Lung (tissue), 12 donors: ENCODE measurements around the gene ACTN1. TPM values are rescaled to one million over a fixed set of nuclear protein-coding genes. Genes with fewer than 3 reads are reported as not detected.

ENCODE experiments used
- ATAC-seq: fragments of 200-7000 bp; cut with Tn5 transposase; one replicate; pipeline ENCODE4 v1.9.1; 2020; ENCODE audit warnings: moderate number of reproducible peaks; ENCODE audit not compliant: insufficient read depth, low FRiP score
- DNase-seq, 3 donors: peaks; one replicate each; pipeline ENCODE4 v3.0.0-alpha.2; 2013 to 2017
- H3K27ac ChIP-seq, 2 donors: one replicate each; pipeline ENCODE4 v1.5.1; 2013; ENCODE audit warnings: mild to moderate bottlenecking in 2 of 2, moderate library complexity in 2 of 2, control low read depth in 1 of 2, inconsistent platforms in 1 of 2, low read depth in 1 of 2, low read length in 1 of 2
- H3K27me3 ChIP-seq, 3 donors: one replicate each; pipeline ENCODE4 v1.5.1; 2013; ENCODE audit warnings: low read length in 2 of 3; ENCODE audit not compliant: control insufficient read depth in 3 of 3, insufficient read depth in 3 of 3
- H3K36me3 ChIP-seq, 4 donors: one replicate each; pipeline ENCODE4 v1.5.1; 2013; ENCODE audit warnings: low read length in 4 of 4, mild to moderate bottlenecking in 1 of 4, moderate library complexity in 1 of 4; ENCODE audit not compliant: control insufficient read depth in 4 of 4, insufficient read depth in 4 of 4
- H3K4me1 ChIP-seq, 5 donors: one replicate each; pipeline ENCODE4 v1.5.1; 2013; ENCODE audit warnings: low read length in 5 of 5, mild to moderate bottlenecking in 2 of 5, moderate library complexity in 1 of 5; ENCODE audit not compliant: control insufficient read depth in 5 of 5, insufficient read depth in 5 of 5
- H3K4me3 ChIP-seq: one replicate; pipeline ENCODE4 v1.5.1; 2013; ENCODE audit warnings: mild to moderate bottlenecking, control low read depth, moderate library complexity
- H3K9ac ChIP-seq, 2 donors: one replicate each; pipeline ENCODE4 v1.5.1; 2013; ENCODE audit warnings: low read length in 2 of 2, control low read depth in 1 of 2; ENCODE audit not compliant: insufficient read depth in 1 of 2
- H3K9me3 ChIP-seq, 4 donors: one replicate each; pipeline ENCODE4 v1.5.1; 2013; ENCODE audit warnings: low read length in 3 of 4, mild to moderate bottlenecking in 1 of 4, moderate library complexity in 1 of 4; ENCODE audit not compliant: control insufficient read depth in 4 of 4, insufficient read depth in 3 of 4
- CTCF ChIP-seq: IDR thresholded peaks from 2 replicates; pipeline ENCODE4 v1.5.1; 2012; ENCODE audit warnings: mild to moderate bottlenecking; ENCODE audit errors: control extremely low read depth, extremely low read depth
- WGBS, 2 donors: extraction: QIAGEN DNeasy Blood & Tissue Kit; methylation state at CpG; one replicate each; pipeline ENCODE4 v1.1.7; 2013; 5-methylcytosine and 5-hydroxymethylcytosine counted together
- polyA plus RNA-seq, 2 donors: library from polyadenylated mRNA; stranded (reverse); fragments of 200-250 nt; gene quantifications; one replicate each; pipeline ENCODE4 v1.2.1, GENCODE V29; 2013
- total RNA-seq, 2 donors: library from RNA; depleted of rRNA in 1 of 2; stranded (reverse); fragments of >200 nt in 1 of 2; gene quantifications; one replicate each; pipeline ENCODE4 v1.2.1, GENCODE V29; 2014 to 2021
- donor health status: control.
- donor health status: control.
- donor health status: Bipolar disorder and iron deficiency.
- donor health status: healthy.
- donor health status: DM: yes; HTN: yes; CAD: no.

Gene ACTN1
- total and polyA plus RNA-seq, 4 donors = 40.9 to 168 (median 117) TPM

GRCh38 chr14:68931063-68931462, 48.0 kb downstream of the ACTN1 start:
- DNase-seq (no peak), ATAC-seq (no peak)
- WGBS, 2 donors = 90% methylated on average over 3 of the region's 3 CpGs
- H3K27me3 ChIP-seq = no peaks in the 10 kb centered on the region
- no peak overlapping the region for H3K27ac ChIP-seq
- peaks cover 0 to 4% (median 0%) of the 10 kb centered on the region in 4 donors for H3K9me3 ChIP-seq
- no peak overlapping the region for H3K4me3 ChIP-seq
- no peak for TF ChIP-seq CTCF
- H3K9ac ChIP-seq = no peak overlapping the region
- peaks cover 5 to 27% (median 11%) of the 10 kb centered on the region in 5 donors for H3K4me1 ChIP-seq
- H3K36me3 ChIP-seq = peaks cover 0 to 6% (median 0%) of the 10 kb centered on the region in 4 donors

GRCh38 chr14:68929623-68930307, 49.3 kb downstream of the ACTN1 start:
- TF ChIP-seq CTCF = no peak
- H3K4me1 ChIP-seq = peaks cover 0 to 24% (median 10%) of the 10 kb centered on the region in 5 donors
- WGBS, 2 donors = 74 to 82% methylated on average over 12 of the region's 12 CpGs
- H3K27me3 ChIP-seq = no peaks in the 10 kb centered on the region
- peak overlapping the region in 1 of 2 donors; percentile 35 for H3K27ac ChIP-seq
- peaks cover 0 to 8% (median 5%) of the 10 kb centered on the region in 4 donors for H3K36me3 ChIP-seq
- H3K9me3 ChIP-seq = peaks cover 0 to 4% (median 2%) of the 10 kb centered on the region in 4 donors
- H3K9ac ChIP-seq = no peak overlapping the region
- no peak overlapping the region for H3K4me3 ChIP-seq
- DNase-seq = no peak
- ATAC-seq = peak; percentile 48

GRCh38 chr14:68928770-68929550, 50.1 kb downstream of the ACTN1 start:
- WGBS, 2 donors = 64 to 81% methylated on average over 21 to 22 of the region's 22 CpGs
- peaks cover 0 to 4% (median 2%) of the 10 kb centered on the region in 4 donors for H3K9me3 ChIP-seq
- TF ChIP-seq CTCF = no peak
- no peak overlapping the region for H3K4me3 ChIP-seq
- H3K27ac ChIP-seq = peak overlapping the region in 1 of 2 donors; percentile 35
- peaks cover 0 to 9% (median 6%) of the 10 kb centered on the region in 4 donors for H3K36me3 ChIP-seq
- no peak overlapping the region for H3K9ac ChIP-seq
- peaks cover 0 to 18% (median 9%) of the 10 kb centered on the region in 5 donors for H3K4me1 ChIP-seq
- ATAC-seq (no peak), DNase-seq (no peak)
- H3K27me3 ChIP-seq = no peaks in the 10 kb centered on the region
